HEK293T (cell line): ENCODE results near the gene WDR46.

Source experiments
- ARNT ChIP-seq: fragments of 450-650 bp; IDR thresholded peaks from 2 replicates; pipeline ENCODE4 v1.6.1; 2017; ENCODE audit warnings: mild to moderate bottlenecking
- BHLHE40 ChIP-seq: fragments of 450-650 bp; IDR thresholded peaks from 2 replicates; pipeline ENCODE4 v1.6.1; 2016; ENCODE audit warnings: mild to moderate bottlenecking, moderate library complexity, borderline replicate concordance
- CTBP1 ChIP-seq: fragments of 450-650 bp; IDR thresholded peaks from 2 replicates; pipeline ENCODE4 v1.6.1; 2016; ENCODE audit warnings: borderline replicate concordance
- ELF4 ChIP-seq: fragments of 450-650 bp; IDR thresholded peaks from 2 replicates; pipeline ENCODE4 v1.6.1; 2017; ENCODE audit warnings: antibody characterized with exemption
- FOXA1 ChIP-seq: fragments of 450-650 bp; IDR thresholded peaks from 2 replicates; pipeline ENCODE4 v1.6.1; 2016; ENCODE audit warnings: mild to moderate bottlenecking
- FOXM1 ChIP-seq: fragments of 450-650 bp; IDR thresholded peaks from 2 replicates; pipeline ENCODE4 v1.6.1; 2017; ENCODE audit warnings: mild to moderate bottlenecking, borderline replicate concordance
- HDGF ChIP-seq: fragments of 450-650 bp; IDR thresholded peaks from 2 replicates; pipeline ENCODE4 v1.6.1; 2017; ENCODE audit warnings: antibody characterized with exemption, borderline replicate concordance
- LEF1 ChIP-seq: fragments of 450-650 bp; IDR thresholded peaks from 2 replicates; pipeline ENCODE4 v1.6.1; 2017; ENCODE audit warnings: mild to moderate bottlenecking, borderline replicate concordance
- NFRKB ChIP-seq: fragments of 450-650 bp; IDR thresholded peaks from 2 replicates; pipeline ENCODE4 v1.6.1; 2016; ENCODE audit warnings: mild to moderate bottlenecking, moderate library complexity
- PKNOX1 ChIP-seq: fragments of 450-650 bp; IDR thresholded peaks from 2 replicates; pipeline ENCODE4 v1.6.1; 2016
- SP1 ChIP-seq: fragments of 450-650 bp; IDR thresholded peaks from 2 replicates; pipeline ENCODE4 v1.6.1; 2017
- SUZ12 ChIP-seq: fragments of 450-650 bp; IDR thresholded peaks from 2 replicates; pipeline ENCODE4 v1.6.1; 2016; ENCODE audit warnings: mild to moderate bottlenecking
- ZNF384 ChIP-seq: fragments of 450-650 bp; IDR thresholded peaks from 2 replicates; pipeline ENCODE4 v1.6.1; 2016

GRCh38 chr6:33280539-33280938 lies 8.5 kb downstream of the WDR46 start:
- TF ChIP-seq SP1 (no peak), SUZ12 (no peak), ELF4 (no peak), FOXM1 (no peak), NFRKB (no peak), ARNT (no peak), HDGF (no peak), CTBP1 (no peak), FOXA1 (no peak), LEF1 (no peak), PKNOX1 (no peak), BHLHE40 (no peak), ZNF384 (no peak)
